ENCODE results near the gene PALMD.

- TF ChIP-seq POLR2A (IDR thresholded peaks at IDR 0.05) (no peak), POLR2AphosphoS5 (IDR thresholded peaks at IDR 0.05; ENCODE audit: insufficient read depth in 1 of 2, low read depth in 1 of 2) (no peak)
These were observed 23.5 kb downstream of the PALMD start for GRCh38 chr1:99669376-99669775.
